Measurements from ENCODE around the gene LAYN. TPM values are rescaled to one million over a fixed set of nuclear protein-coding genes. Genes with fewer than 3 reads are reported as not detected.

LAYN gene
- total RNA-seq, 2 donors from 2014 or later = 5.9 to 8.3 TPM

DNA sequence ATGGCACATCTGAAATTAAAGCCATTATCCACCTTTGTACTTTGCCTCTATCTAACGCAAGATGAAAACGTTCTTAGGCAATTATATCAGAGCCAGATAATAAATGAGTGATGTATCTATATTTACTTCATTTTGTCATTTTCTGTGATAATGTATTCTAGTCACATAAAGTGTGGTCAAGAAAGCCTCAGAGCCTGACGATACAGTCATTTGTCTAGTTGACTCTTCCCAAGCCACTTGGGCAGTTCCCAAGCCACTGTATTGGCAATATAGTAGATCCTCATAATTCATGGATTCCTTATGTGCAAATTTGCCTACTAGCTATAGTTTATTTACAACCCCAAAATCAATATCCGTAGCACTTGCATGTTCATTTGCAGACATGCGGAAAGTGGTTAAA is 18.1 kb upstream of the LAYN start:
- no peaks in the 10 kb centered on the region for H3K9me3 ChIP-seq
- ATAC-seq (no peak), DNase-seq (no peak)
- WGBS, 2 donors = 60% methylated on average over 5 of the region's 5 CpGs
- H3K27ac ChIP-seq = no peak overlapping the region
- TF ChIP-seq POLR2A (IDR thresholded peaks at IDR 0.05) (no peak), CTCF (IDR thresholded peaks at IDR 0.05) (no peak)
- no peaks in the 10 kb centered on the region for H3K4me1 ChIP-seq
- intact Hi-C loops (cut with DNase I) = no loop called here
- no peak overlapping the region for H3K4me3 ChIP-seq
- no peaks in the 10 kb centered on the region for H3K27me3 ChIP-seq
- H3K36me3 ChIP-seq (replicated peaks in 1 of 2; ENCODE audit: insufficient read depth in 1 of 2, low read depth in 2 of 2) = no peaks in the 10 kb centered on the region

DNA sequence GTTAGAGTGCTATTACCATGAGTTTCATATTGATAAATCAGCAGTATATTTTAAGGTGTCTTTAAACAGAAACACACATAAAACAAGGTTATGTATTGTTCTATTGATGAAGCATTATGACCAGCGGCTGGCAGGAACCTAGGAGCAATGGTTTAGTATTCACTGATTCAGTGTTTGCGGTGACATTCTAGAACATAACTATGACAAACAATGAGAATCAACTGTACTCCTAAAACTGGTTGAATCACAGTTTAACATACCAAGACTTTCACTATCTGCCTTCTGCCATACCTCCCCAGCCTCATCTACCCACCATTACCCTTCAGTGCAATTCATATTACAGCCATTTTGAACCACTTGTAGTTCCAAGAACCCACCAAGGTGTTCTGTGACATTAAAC is 17.2 kb upstream of the LAYN start:
- TF ChIP-seq POLR2A (IDR thresholded peaks at IDR 0.05) (no peak), CTCF (IDR thresholded peaks at IDR 0.05) (no peak)
- intact Hi-C loops (cut with DNase I) = no loop called here
- Histone ChIP-seq H3K4me1 (no peaks in the 10 kb centered on the region), H3K36me3 (replicated peaks in 1 of 2; ENCODE audit: insufficient read depth in 1 of 2, low read depth in 2 of 2) (no peaks in the 10 kb centered on the region), H3K9me3 (no peaks in the 10 kb centered on the region), H3K4me3 (no peak overlapping the region), H3K27ac (no peak overlapping the region), H3K27me3 (no peaks in the 10 kb centered on the region)
- WGBS, 2 donors = 87 to 91% methylated on average over 2 of the region's 2 CpGs
- DNase-seq (no peak), ATAC-seq (no peak)

GRCh38 chr11:111524056-111524455 is 16.5 kb upstream of the LAYN start:
- H3K27ac ChIP-seq = no peak overlapping the region
- WGBS, 2 donors = 60 to 80% methylated on average over 1 of the region's 1 CpG
- no peak for ATAC-seq

DNA sequence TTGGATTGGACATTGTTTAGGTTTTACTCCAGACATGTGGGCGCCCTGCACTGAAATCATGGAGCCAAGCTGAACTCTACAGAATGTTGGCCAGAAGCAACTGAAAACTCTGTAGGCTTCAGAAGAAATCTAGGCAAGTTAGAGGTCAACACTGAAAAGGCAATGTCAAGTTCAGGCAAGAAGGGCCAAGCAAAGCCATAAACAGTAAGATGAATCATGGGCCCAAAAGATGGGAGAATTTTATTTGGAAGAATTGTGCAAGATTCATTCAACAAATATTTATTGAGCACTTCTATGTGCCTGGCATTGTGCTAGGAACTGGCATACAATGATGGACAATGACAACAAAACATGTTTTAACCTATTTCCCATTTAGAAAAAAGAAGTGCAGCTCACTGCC is 15.1 kb upstream of the LAYN start:
- DNase-seq (no peak), ATAC-seq (no peak)
- H3K36me3 ChIP-seq (replicated peaks in 1 of 2; ENCODE audit: insufficient read depth in 1 of 2, low read depth in 2 of 2) = no peaks in the 10 kb centered on the region
- TF ChIP-seq CTCF (IDR thresholded peaks at IDR 0.05) (no peak), POLR2A (IDR thresholded peaks at IDR 0.05) (no peak)
- 78 to 92% methylated on average over 1 of the region's 1 CpG for WGBS, 2 donors
- intact Hi-C loops (cut with DNase I) = no loop called here
- no peaks in the 10 kb centered on the region for H3K9me3 ChIP-seq
- H3K4me1 ChIP-seq = no peaks in the 10 kb centered on the region
- H3K27me3 ChIP-seq = no peaks in the 10 kb centered on the region
- H3K4me3 ChIP-seq = no peak overlapping the region
- no peak overlapping the region for H3K27ac ChIP-seq

More at GRCh38 chr11:111524056-111524455, 16.5 kb upstream of the LAYN start:
- no peak for DNase-seq
- H3K4me3 ChIP-seq = no peak overlapping the region
- intact Hi-C loops (cut with DNase I) = no loop called here
- no peaks in the 10 kb centered on the region for H3K9me3 ChIP-seq
- H3K27me3 ChIP-seq = no peaks in the 10 kb centered on the region
- no peaks in the 10 kb centered on the region for H3K4me1 ChIP-seq
- H3K36me3 ChIP-seq (replicated peaks in 1 of 2; ENCODE audit: insufficient read depth in 1 of 2, low read depth in 2 of 2) = no peaks in the 10 kb centered on the region
- TF ChIP-seq CTCF (IDR thresholded peaks at IDR 0.05) (no peak), POLR2A (IDR thresholded peaks at IDR 0.05) (no peak)

DNA sequence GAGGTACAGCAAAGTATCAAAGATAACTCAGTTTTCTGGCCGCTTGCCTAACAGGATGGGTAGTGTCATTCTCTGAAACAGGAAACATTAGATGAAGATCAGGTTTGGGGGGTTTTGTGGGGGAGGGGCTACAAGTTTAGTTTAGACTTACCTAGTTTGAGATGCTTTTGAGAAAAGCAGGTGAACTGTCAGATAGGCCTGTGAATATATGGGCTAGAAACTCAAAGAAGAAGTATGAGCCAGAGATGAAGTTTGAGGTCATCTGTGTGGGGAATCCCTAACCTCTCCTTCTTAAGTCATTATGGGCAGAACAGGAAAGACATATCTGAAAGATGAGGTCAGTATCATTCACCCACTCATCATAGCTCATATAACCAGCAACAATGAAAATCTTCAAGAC is 14.0 kb upstream of the LAYN start:
- Histone ChIP-seq H3K4me1 (no peaks in the 10 kb centered on the region), H3K27me3 (no peaks in the 10 kb centered on the region), H3K4me3 (no peak overlapping the region), H3K36me3 (replicated peaks in 1 of 2; ENCODE audit: insufficient read depth in 1 of 2, low read depth in 2 of 2) (no peaks in the 10 kb centered on the region), H3K9me3 (no peaks in the 10 kb centered on the region), H3K27ac (no peak overlapping the region)
- no peak for DNase-seq
- WGBS, 2 donors = 71 to 75% methylated on average over 1 of the region's 1 CpG
- TF ChIP-seq POLR2A (IDR thresholded peaks at IDR 0.05) (no peak), CTCF (IDR thresholded peaks at IDR 0.05) (no peak)
- intact Hi-C loops (cut with DNase I) = no loop called here
- no peak for ATAC-seq

All from body of pancreas (tissue), 4 donors.